Mesothelial cell of epicardium (in vitro differentiated cells): Measurements from ENCODE around the gene RETSAT. TPM values are rescaled to one million over a fixed set of nuclear protein-coding genes. Genes with fewer than 3 reads are reported as not detected.
"Not testable (repeated sequence)": the region's sequence is repeated elsewhere in the genome, so short reads cannot be mapped to it uniquely, and the experiment has no call there.

Experiments used
- DNase-seq, 2 experiments: peaks; one replicate each; pipeline ENCODE4 v3.0.0; 2021; ENCODE audit warnings: low spot score in 2 of 2; ENCODE audit not compliant: unreplicated experiment in 2 of 2
- H3K27ac Mint-ChIP-seq: 2 replicates; pipeline ENCODE4 v1.8.0; 2021; ENCODE audit warnings: mixed read lengths
- H3K27me3 Mint-ChIP-seq: 2 replicates; pipeline ENCODE4 v1.8.0; 2021; ENCODE audit warnings: low read depth, mixed read lengths
- H3K36me3 Mint-ChIP-seq: 2 replicates; pipeline ENCODE4 v1.8.0; 2021; ENCODE audit warnings: mixed read lengths
- H3K4me1 Mint-ChIP-seq: 2 replicates; pipeline ENCODE4 v1.8.0; 2021; ENCODE audit warnings: mixed read lengths
- H3K4me3 Mint-ChIP-seq: 2 replicates; pipeline ENCODE4 v1.8.0; 2021; ENCODE audit warnings: mild to moderate bottlenecking, moderate library complexity, mixed read lengths
- H3K9me3 Mint-ChIP-seq: 2 replicates; pipeline ENCODE4 v1.8.0; 2021; ENCODE audit warnings: mixed read lengths
- CTCF ChIP-seq: fragments of 200-600 bp; sonication (generic); IDR thresholded peaks from one replicate; pipeline ENCODE4 v1.5.0; 2021; ENCODE audit warnings: antibody characterized with exemption; ENCODE audit not compliant: unreplicated experiment
- total RNA-seq: library from RNA; stranded (reverse); gene quantifications from 3 replicates; pipeline ENCODE4 v1.2.1, GENCODE V29; 2021

RETSAT gene
- total RNA-seq, 1 donor from 2014 or later: 27.4 TPM

GRCh38 chr2:85367180-85367579 is 12.9 kb upstream of the RETSAT start:
- Mint-ChIP-seq H3K9me3 (peaks cover 5% of the 10 kb centered on the region), H3K36me3 (peaks cover 18% of the 10 kb centered on the region), H3K4me1 (no peaks in the 10 kb centered on the region)

GRCh38 chr2:85362653-85363387 is 8.5 kb upstream of the RETSAT start:
- DNase-seq, H3K27me3 Mint-ChIP-seq, H3K4me3 Mint-ChIP-seq, H3K9me3 Mint-ChIP-seq, H3K4me1 Mint-ChIP-seq, H3K27ac Mint-ChIP-seq: not testable (repeated sequence)
- H3K36me3 Mint-ChIP-seq: peaks cover 21% of the 10 kb centered on the region

More at GRCh38 chr2:85367180-85367579, 12.9 kb upstream of the RETSAT start:
- H3K27me3 Mint-ChIP-seq: no peaks in the 10 kb centered on the region
- TF ChIP-seq CTCF: no peak
- H3K4me3 Mint-ChIP-seq: no peak overlapping the region
- DNase-seq: no peak
- no peak overlapping the region for H3K27ac Mint-ChIP-seq

GRCh38 chr2:85357736-85358135 is 3.4 kb upstream of the RETSAT start:
- H3K36me3 Mint-ChIP-seq: peaks cover 15% of the 10 kb centered on the region
- DNase-seq: no peak
- H3K27me3 Mint-ChIP-seq: no peaks in the 10 kb centered on the region
- H3K9me3 Mint-ChIP-seq: no peaks in the 10 kb centered on the region
- H3K4me3 Mint-ChIP-seq: no peak overlapping the region
- H3K4me1 Mint-ChIP-seq: peaks cover 22% of the 10 kb centered on the region
- H3K27ac Mint-ChIP-seq: no peak overlapping the region
- TF ChIP-seq CTCF: no peak

GRCh38 chr2:85356186-85356585 is 1.9 kb upstream of the RETSAT start:
- no peak overlapping the region for H3K27ac Mint-ChIP-seq
- no peak for TF ChIP-seq CTCF
- no peaks in the 10 kb centered on the region for H3K9me3 Mint-ChIP-seq
- H3K4me1 Mint-ChIP-seq: peaks cover 24% of the 10 kb centered on the region
- peaks cover 8% of the 10 kb centered on the region for H3K36me3 Mint-ChIP-seq
- H3K27me3 Mint-ChIP-seq: no peaks in the 10 kb centered on the region
- no peak for DNase-seq
- H3K4me3 Mint-ChIP-seq: peak overlapping the region; percentile 98

- no peak for TF ChIP-seq CTCF
- Mint-ChIP-seq H3K27ac (peak overlapping the region; percentile 79), H3K36me3 (peaks cover 13% of the 10 kb centered on the region), H3K27me3 (no peaks in the 10 kb centered on the region), H3K4me1 (peaks cover 24% of the 10 kb centered on the region), H3K4me3 (peak overlapping the region; percentile 98), H3K9me3 (no peaks in the 10 kb centered on the region)
- no peak for DNase-seq
Measured at GRCh38 chr2:85355521-85355920, 1.2 kb upstream of the RETSAT start.

GRCh38 chr2:85355073-85355410 is 714 bp upstream of the RETSAT start:
- peaks cover 24% of the 10 kb centered on the region for H3K4me1 Mint-ChIP-seq

More at GRCh38 chr2:85355073-85355410, 714 bp upstream of the RETSAT start:
- peak overlapping the region; percentile 98 for H3K4me3 Mint-ChIP-seq
- no peak for DNase-seq
- H3K27me3 Mint-ChIP-seq: no peaks in the 10 kb centered on the region
- no peak for TF ChIP-seq CTCF
- peak overlapping the region; percentile 99 for H3K27ac Mint-ChIP-seq
- no peaks in the 10 kb centered on the region for H3K9me3 Mint-ChIP-seq
- peaks cover 17% of the 10 kb centered on the region for H3K36me3 Mint-ChIP-seq
